Astrocyte (in vitro differentiated cells and primary cell): ENCODE results near the gene EHD1. TPM values are rescaled to one million over a fixed set of nuclear protein-coding genes. Genes with fewer than 3 reads are reported as not detected.

Experiments used
- DNase-seq: peaks from one replicate; pipeline ENCODE4 v3.0.0-alpha.2; 2010; ENCODE audit warnings: low read depth
- FAIRE-seq: peaks from 2 replicates; lab custom pipeline; 2011; peaks lifted over from hg19 to GRCh38; lab: Jason Lieb, UNC
- H2AFZ ChIP-seq: 2 replicates; pipeline ENCODE4 v1.6.0; 2012; ENCODE audit warnings: low read depth, low read length, inconsistent platforms
- H3K27ac ChIP-seq: 2 replicates; pipeline ENCODE4 v1.5.1; 2011; ENCODE audit warnings: low read depth, low read length, inconsistent platforms
- H3K27me3 ChIP-seq: 2 replicates; pipeline ENCODE4 v1.6.0; 2011; ENCODE audit warnings: low read length, inconsistent platforms; ENCODE audit not compliant: insufficient read depth
- H3K36me3 ChIP-seq: 2 replicates; pipeline ENCODE4 v1.5.1; 2011; ENCODE audit warnings: low read length, inconsistent platforms; ENCODE audit not compliant: insufficient read depth
- H3K4me1 ChIP-seq: 2 replicates; pipeline ENCODE4 v1.5.1; 2011; ENCODE audit warnings: low read length, inconsistent platforms; ENCODE audit not compliant: insufficient read depth
- H3K4me2 ChIP-seq: 2 replicates; pipeline ENCODE4 v1.6.0; 2012; ENCODE audit warnings: low read length, inconsistent platforms
- H3K4me3 ChIP-seq: 2 replicates; pipeline ENCODE4 v1.5.1; 2011; ENCODE audit warnings: low read depth, mild to moderate bottlenecking, low read length, inconsistent platforms; ENCODE audit not compliant: insufficient read depth
- H3K79me2 ChIP-seq: 2 replicates; pipeline ENCODE4 v1.6.0; 2012; ENCODE audit warnings: mild to moderate bottlenecking, low read length, inconsistent platforms; ENCODE audit not compliant: insufficient read depth
- H3K9ac ChIP-seq: 2 replicates; pipeline ENCODE4 v1.6.0; 2012; ENCODE audit warnings: mild to moderate bottlenecking, low read length, inconsistent platforms
- H3K9me3 ChIP-seq: 2 replicates; pipeline ENCODE4 v1.5.1; 2012; ENCODE audit warnings: low read depth, mild to moderate bottlenecking, low read length, inconsistent platforms; ENCODE audit not compliant: insufficient read depth
- H4K20me1 ChIP-seq: 2 replicates; pipeline ENCODE4 v1.6.0; 2012; ENCODE audit warnings: low read length, inconsistent platforms; ENCODE audit not compliant: insufficient read depth
- H3K27ac Mint-ChIP-seq: one replicate; pipeline ENCODE4 v1.8.0; 2021; ENCODE audit warnings: mild to moderate bottlenecking, mixed read lengths; ENCODE audit not compliant: unreplicated experiment
- H3K27me3 Mint-ChIP-seq: one replicate; pipeline ENCODE4 v1.8.0; 2021; ENCODE audit warnings: low read depth, mixed read lengths; ENCODE audit not compliant: unreplicated experiment
- H3K36me3 Mint-ChIP-seq: one replicate; pipeline ENCODE4 v1.8.0; 2021; ENCODE audit warnings: low read depth, mixed read lengths; ENCODE audit not compliant: unreplicated experiment
- H3K4me1 Mint-ChIP-seq: one replicate; pipeline ENCODE4 v1.8.0; 2021; ENCODE audit warnings: low read depth, mixed read lengths; ENCODE audit not compliant: unreplicated experiment
- H3K4me3 Mint-ChIP-seq: one replicate; pipeline ENCODE4 v1.8.0; 2021; ENCODE audit warnings: mild to moderate bottlenecking, moderate library complexity, mixed read lengths; ENCODE audit not compliant: unreplicated experiment
- H3K9me3 Mint-ChIP-seq: one replicate; pipeline ENCODE4 v1.8.0; 2021; ENCODE audit warnings: mild to moderate bottlenecking, mixed read lengths; ENCODE audit not compliant: unreplicated experiment
- CTCF ChIP-seq: IDR thresholded peaks from 2 replicates; pipeline ENCODE4 v1.5.1; 2011; ENCODE audit warnings: low read depth, mild to moderate bottlenecking, inconsistent platforms, low read length, moderate library complexity; ENCODE audit not compliant: insufficient read depth
- EZH2 ChIP-seq: IDR thresholded peaks from 2 replicates; pipeline ENCODE4 v1.6.1; 2012; ENCODE audit warnings: mild to moderate bottlenecking, low read length, inconsistent platforms; ENCODE audit not compliant: insufficient read depth
- total RNA-seq: library from RNA; stranded (reverse); gene quantifications from 2 replicates; pipeline ENCODE4 v1.2.1, GENCODE V29; 2021

The EHD1 gene
- total RNA-seq, 1 donor from 2014 or later: 201 TPM

- FAIRE-seq (no peak), DNase-seq (no peak)
- Mint-ChIP-seq H3K4me3 (no peak overlapping the region), H3K36me3 (peaks cover 13% of the 10 kb centered on the region), H3K9me3 (no peaks in the 10 kb centered on the region), H3K4me1 (no peaks in the 10 kb centered on the region), H3K27ac (no peak overlapping the region), H3K27me3 (no peaks in the 10 kb centered on the region)
- Histone ChIP-seq H3K36me3 (no peaks in the 10 kb centered on the region), H3K9me3 (no peaks in the 10 kb centered on the region), H4K20me1 (no peaks in the 10 kb centered on the region), H3K4me2 (no peak overlapping the region), H3K79me2 (no peaks in the 10 kb centered on the region), H3K4me3 (no peak overlapping the region), H2AFZ (no peak overlapping the region), H3K9ac (no peak overlapping the region), H3K27me3 (no peaks in the 10 kb centered on the region), H3K27ac (no peak overlapping the region), H3K4me1 (peaks cover 3% of the 10 kb centered on the region)
- TF ChIP-seq CTCF (no peak), EZH2 (no peak)
Observed at GRCh38 chr11:64902102-64902900, 23.9 kb upstream of the EHD1 start.

- Mint-ChIP-seq H3K4me3 (no peak overlapping the region), H3K4me1 (no peaks in the 10 kb centered on the region), H3K27me3 (no peaks in the 10 kb centered on the region), H3K27ac (no peak overlapping the region), H3K36me3 (peaks cover 13% of the 10 kb centered on the region), H3K9me3 (no peaks in the 10 kb centered on the region)
- peaks cover 3% of the 10 kb centered on the region for H3K4me1 ChIP-seq
- H4K20me1 ChIP-seq: no peaks in the 10 kb centered on the region
- H3K27me3 ChIP-seq: no peaks in the 10 kb centered on the region
- no peak for DNase-seq
- peaks cover 4% of the 10 kb centered on the region for H3K36me3 ChIP-seq
- H3K9me3 ChIP-seq: no peaks in the 10 kb centered on the region
- no peak for FAIRE-seq
- no peak overlapping the region for H3K4me3 ChIP-seq
- H3K27ac ChIP-seq: no peak overlapping the region
- H2AFZ ChIP-seq: no peak overlapping the region
- no peak for TF ChIP-seq CTCF
- no peak for TF ChIP-seq EZH2
- no peak overlapping the region for H3K9ac ChIP-seq
- H3K4me2 ChIP-seq: no peak overlapping the region
- H3K79me2 ChIP-seq: no peaks in the 10 kb centered on the region
Observed at GRCh38 chr11:64900774-64901173, 22.4 kb upstream of the EHD1 start.

GRCh38 chr11:64900263-64900678 lies 21.9 kb upstream of the EHD1 start:
- Mint-ChIP-seq H3K36me3 (peaks cover 11% of the 10 kb centered on the region), H3K4me3 (no peak overlapping the region), H3K27ac (no peak overlapping the region), H3K27me3 (no peaks in the 10 kb centered on the region), H3K9me3 (no peaks in the 10 kb centered on the region), H3K4me1 (no peaks in the 10 kb centered on the region)
- Histone ChIP-seq H3K9me3 (no peaks in the 10 kb centered on the region), H3K4me3 (no peak overlapping the region), H3K4me1 (peaks cover 3% of the 10 kb centered on the region), H4K20me1 (no peaks in the 10 kb centered on the region), H3K9ac (no peak overlapping the region), H3K36me3 (peaks cover 4% of the 10 kb centered on the region), H3K79me2 (no peaks in the 10 kb centered on the region), H3K27me3 (no peaks in the 10 kb centered on the region), H3K27ac (no peak overlapping the region), H3K4me2 (no peak overlapping the region), H2AFZ (no peak overlapping the region)
- FAIRE-seq: no peak
- no peak for DNase-seq
- TF ChIP-seq EZH2 (no peak), CTCF (no peak)
